Testis (tissue), 3 donors: ENCODE measurements around the gene PHTF1. TPM values are rescaled to one million over a fixed set of nuclear protein-coding genes. Genes with fewer than 3 reads are reported as not detected.

ENCODE experiments used
- DNase-seq: peaks from one replicate; pipeline ENCODE4 v3.0.0-alpha.2; 2019
- H3K27ac ChIP-seq, 2 donors: fragments of 200-600 bp; sonication (generic); one replicate each; pipeline ENCODE4 v1.5.1; 2019
- H3K27me3 ChIP-seq: fragments of 200-600 bp; sonication (generic); one replicate; pipeline ENCODE4 v1.5.1; 2019
- H3K36me3 ChIP-seq: fragments of 200-600 bp; sonication (generic); one replicate; pipeline ENCODE4 v1.5.1; 2017; ENCODE audit warnings: low read depth; ENCODE audit errors: missing control alignments
- H3K4me1 ChIP-seq: fragments of 200-600 bp; sonication (generic); one replicate; pipeline ENCODE4 v1.5.1; 2019
- H3K4me3 ChIP-seq, 2 donors: fragments of 200-600 bp; sonication (generic); one replicate each; pipeline ENCODE4 v1.5.1; 2017 to 2019
- H3K9me3 ChIP-seq: fragments of 200-600 bp; sonication (generic); one replicate; pipeline ENCODE4 v1.5.1; 2017
- POLR2A ChIP-seq: fragments of 450-650 bp; IDR thresholded peaks from one replicate; pipeline ENCODE4 v1.6.1; 2017; ENCODE audit warnings: antibody characterized with exemption, mild to moderate bottlenecking, moderate library complexity
- WGBS, 2 donors: methylation state at CpG; one replicate each; pipeline ENCODE4 v1.1.5; 2018; 5-methylcytosine and 5-hydroxymethylcytosine counted together
- intact Hi-C: fragments of 100-400 bp; cut with DNase I; formaldehyde crosslinking; loops from one replicate; pipeline ENCODE4 v1.15.1; 2023; ENCODE audit warnings: low total_unique reads
- polyA plus RNA-seq: library from polyadenylated mRNA; stranded (reverse); fragments of 350-450 nt; fragmentation: Illumina TruSeq; extraction: RNeasy Lipid Tissue Mini Kit (QIAGEN cat#74804); gene quantifications from one replicate; pipeline ENCODE4 v1.2.3, GENCODE V29; 2014; ENCODE audit warnings: low read depth, low replicate concordance; ENCODE audit not compliant: insufficient read depth
- total RNA-seq, 2 donors: library from RNA; depleted of rRNA; stranded (reverse); fragments of >200 nt; gene quantifications; one replicate each; pipeline ENCODE4 v1.2.3, GENCODE V29; 2016
- TF ChIP-seq, protein P1 (sequence below), 3 experiments: fragments of 450-650 bp in 2 of 3; fragments of 200-600 bp in 1 of 3; sonication (generic) in 1 of 3; IDR thresholded peaks; one replicate each; pipeline ENCODE4 v1.5.1; 2016 to 2019; ENCODE audit warnings: antibody characterized with exemption in 3 of 3, mild to moderate bottlenecking in 2 of 3, moderate library complexity in 1 of 3

Gene PHTF1
- total and polyA plus RNA-seq, 3 donors from 2014 or later = 29.2 to 61.7 (median 46.4) TPM

GRCh38 chr1:113793878-113794834, 34.9 kb upstream of the PHTF1 start:
- no peaks in the 10 kb centered on the region for H3K4me1 ChIP-seq
- H3K36me3 ChIP-seq = no peaks in the 10 kb centered on the region
- TF ChIP-seq POLR2A = no peak
- TF ChIP-seq, protein P1, sequence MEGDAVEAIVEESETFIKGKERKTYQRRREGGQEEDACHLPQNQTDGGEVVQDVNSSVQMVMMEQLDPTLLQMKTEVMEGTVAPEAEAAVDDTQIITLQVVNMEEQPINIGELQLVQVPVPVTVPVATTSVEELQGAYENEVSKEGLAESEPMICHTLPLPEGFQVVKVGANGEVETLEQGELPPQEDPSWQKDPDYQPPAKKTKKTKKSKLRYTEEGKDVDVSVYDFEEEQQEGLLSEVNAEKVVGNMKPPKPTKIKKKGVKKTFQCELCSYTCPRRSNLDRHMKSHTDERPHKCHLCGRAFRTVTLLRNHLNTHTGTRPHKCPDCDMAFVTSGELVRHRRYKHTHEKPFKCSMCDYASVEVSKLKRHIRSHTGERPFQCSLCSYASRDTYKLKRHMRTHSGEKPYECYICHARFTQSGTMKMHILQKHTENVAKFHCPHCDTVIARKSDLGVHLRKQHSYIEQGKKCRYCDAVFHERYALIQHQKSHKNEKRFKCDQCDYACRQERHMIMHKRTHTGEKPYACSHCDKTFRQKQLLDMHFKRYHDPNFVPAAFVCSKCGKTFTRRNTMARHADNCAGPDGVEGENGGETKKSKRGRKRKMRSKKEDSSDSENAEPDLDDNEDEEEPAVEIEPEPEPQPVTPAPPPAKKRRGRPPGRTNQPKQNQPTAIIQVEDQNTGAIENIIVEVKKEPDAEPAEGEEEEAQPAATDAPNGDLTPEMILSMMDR (IDR thresholded peaks at IDR 0.05) = no peak
- H3K27me3 ChIP-seq = no peaks in the 10 kb centered on the region
- H3K27ac ChIP-seq = no peak overlapping the region
- no peak for DNase-seq
- no peaks in the 10 kb centered on the region for H3K9me3 ChIP-seq
- H3K4me3 ChIP-seq = no peak overlapping the region
- intact Hi-C loops = no loop called here
- 93 to 96% methylated on average over 9 of the region's 9 CpGs for WGBS, 2 donors

DNA sequence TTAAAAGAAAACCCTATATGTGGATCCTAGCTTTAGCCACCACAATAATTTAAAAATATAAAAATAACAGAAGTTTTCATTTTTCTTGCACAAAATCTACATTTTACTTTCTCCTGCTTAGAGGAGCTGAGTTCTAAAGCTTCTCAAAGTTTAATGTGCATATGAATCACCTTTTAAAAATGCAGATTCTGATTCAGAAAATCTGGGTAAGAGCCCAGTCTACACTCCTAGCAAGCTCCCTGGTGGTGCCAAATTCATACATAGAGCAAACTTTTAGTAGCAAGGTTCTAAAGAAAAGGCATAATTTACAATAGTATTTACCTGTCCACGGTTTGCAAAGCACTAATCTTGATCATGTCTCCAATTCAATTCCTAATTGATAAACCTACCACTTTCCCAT, 33.7 kb upstream of the PHTF1 start:
- 94 to 100% methylated on average over 1 of the region's 1 CpG for WGBS, 2 donors
- Histone ChIP-seq H3K27me3 (no peaks in the 10 kb centered on the region), H3K36me3 (no peaks in the 10 kb centered on the region), H3K9me3 (no peaks in the 10 kb centered on the region), H3K4me1 (no peaks in the 10 kb centered on the region), H3K4me3 (no peak overlapping the region), H3K27ac (no peak overlapping the region)
- TF ChIP-seq POLR2A = no peak
- TF ChIP-seq, protein P1 (IDR thresholded peaks at IDR 0.05) = no peak
- intact Hi-C loops = no loop called here
- no peak for DNase-seq

DNA sequence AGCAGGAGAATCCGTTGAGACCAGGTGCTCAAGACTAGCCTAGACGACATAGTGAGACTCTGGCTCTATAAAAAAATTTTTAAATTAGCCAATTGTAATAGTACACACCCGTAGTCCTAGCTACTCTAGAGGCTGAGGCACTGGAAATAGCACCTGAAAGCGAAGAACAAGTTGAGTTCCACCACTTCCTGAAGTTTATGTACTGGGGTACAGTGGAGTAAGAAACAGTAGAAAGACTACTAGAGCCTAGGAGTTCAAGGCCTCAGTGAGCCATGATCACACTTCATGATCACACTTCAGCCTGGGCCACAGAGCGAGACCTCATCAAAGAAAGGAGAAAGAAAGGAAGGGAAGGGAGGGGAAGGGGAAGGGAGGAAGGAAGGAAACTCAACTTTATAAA, 33.2 kb upstream of the PHTF1 start:
- intact Hi-C loops = no loop called here
- TF ChIP-seq POLR2A = no peak
- TF ChIP-seq, protein P1 (IDR thresholded peaks at IDR 0.05) = no peak
- H3K4me3 ChIP-seq = no peak overlapping the region
- no peaks in the 10 kb centered on the region for H3K4me1 ChIP-seq
- H3K27me3 ChIP-seq = no peaks in the 10 kb centered on the region
- no peaks in the 10 kb centered on the region for H3K9me3 ChIP-seq
- 88 to 92% methylated on average over 5 of the region's 5 CpGs for WGBS, 2 donors
- H3K27ac ChIP-seq = no peak overlapping the region
- DNase-seq = no peak
- no peaks in the 10 kb centered on the region for H3K36me3 ChIP-seq

DNA sequence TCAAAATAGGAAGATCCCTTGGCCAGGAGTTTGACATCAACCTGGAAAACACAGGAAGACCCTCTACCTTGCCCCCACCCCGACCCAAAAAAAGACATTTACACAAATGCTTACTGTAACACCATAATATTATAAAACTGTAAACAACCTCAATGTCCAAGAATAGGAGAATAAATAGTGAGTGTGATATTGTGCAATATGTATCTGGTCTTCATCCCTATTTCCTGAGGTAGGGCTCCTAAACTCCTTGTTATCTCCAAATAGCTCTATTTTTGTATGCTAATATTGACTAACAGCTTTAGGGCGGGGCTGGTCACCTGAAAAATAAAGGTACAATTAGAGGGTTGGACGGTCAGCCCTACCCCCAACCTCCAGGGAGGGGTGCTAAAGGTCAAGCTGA, 29.5 kb upstream of the PHTF1 start:
- no peaks in the 10 kb centered on the region for H3K27me3 ChIP-seq
- intact Hi-C loops = no loop called here
- no peak overlapping the region for H3K27ac ChIP-seq
- 80 to 95% methylated on average over 3 of the region's 3 CpGs for WGBS, 2 donors
- TF ChIP-seq POLR2A = no peak
- TF ChIP-seq, protein P1 (IDR thresholded peaks at IDR 0.05) = no peak
- DNase-seq = no peak
- H3K9me3 ChIP-seq = no peaks in the 10 kb centered on the region
- H3K4me3 ChIP-seq = no peak overlapping the region
- peaks cover 2% of the 10 kb centered on the region for H3K4me1 ChIP-seq
- no peaks in the 10 kb centered on the region for H3K36me3 ChIP-seq

DNA sequence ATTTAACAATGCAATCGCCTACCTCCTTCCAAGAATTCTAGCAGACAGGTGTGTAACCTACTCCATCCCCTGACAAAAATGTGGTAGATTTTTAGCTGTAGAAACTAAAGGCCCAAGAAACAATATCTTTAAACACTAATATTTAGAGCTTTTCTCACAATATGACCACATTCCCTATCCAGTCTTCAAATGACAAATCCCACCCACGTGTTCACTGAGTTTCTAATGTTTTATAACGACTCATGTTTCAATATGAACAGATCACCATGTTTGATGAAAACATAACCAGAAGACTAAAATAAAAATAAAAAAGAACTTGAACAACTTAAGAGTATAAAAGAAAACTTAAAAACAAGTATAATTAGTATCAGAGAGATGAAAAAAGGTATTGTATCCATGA, 28.4 kb upstream of the PHTF1 start:
- Histone ChIP-seq H3K27ac (no peak overlapping the region), H3K4me1 (peaks cover 12% of the 10 kb centered on the region), H3K9me3 (no peaks in the 10 kb centered on the region), H3K36me3 (no peaks in the 10 kb centered on the region), H3K27me3 (no peaks in the 10 kb centered on the region), H3K4me3 (no peak overlapping the region)
- intact Hi-C loops = no loop called here
- TF ChIP-seq POLR2A = no peak
- TF ChIP-seq, protein P1 (IDR thresholded peaks at IDR 0.05) = no peak
- WGBS, 2 donors = 91 to 97% methylated on average over 3 of the region's 3 CpGs
- DNase-seq = no peak
